Ascending aorta (tissue), 2 donors: ENCODE data around the gene PYY. TPM values are rescaled to one million over a fixed set of nuclear protein-coding genes. Genes with fewer than 3 reads are reported as not detected.
"Not testable (repeated sequence)": the region's sequence is repeated elsewhere in the genome, so short reads cannot be mapped to it uniquely, and the experiment has no call there.

Source experiments
- DNase-seq, 2 donors: peaks; one replicate each; pipeline ENCODE4 v3.0.0-alpha.2; 2019; ENCODE audit warnings: low spot score in 2 of 2
- H3K27ac ChIP-seq, 2 donors: fragments of 200-600 bp; sonication (generic); one replicate each; pipeline ENCODE4 v1.5.1; 2016 to 2017; ENCODE audit warnings: mild to moderate bottlenecking in 1 of 2
- H3K27me3 ChIP-seq: fragments of 200-600 bp; sonication (generic); one replicate; pipeline ENCODE4 v1.5.1; 2017
- H3K36me3 ChIP-seq, 2 donors: fragments of 200-600 bp; sonication (generic); one replicate each; pipeline ENCODE4 v1.5.1; 2016
- H3K4me1 ChIP-seq, 2 donors: fragments of 200-600 bp; sonication (generic); one replicate each; pipeline ENCODE4 v1.5.1; 2016 to 2017; ENCODE audit warnings: mild to moderate bottlenecking in 1 of 2
- H3K4me3 ChIP-seq, 2 donors: fragments of 200-600 bp; sonication (generic); one replicate each; pipeline ENCODE4 v1.5.1; 2016 to 2017; ENCODE audit warnings: mild to moderate bottlenecking in 1 of 2
- H3K9me3 ChIP-seq, 2 donors: fragments of 200-600 bp; sonication (generic); one replicate each; pipeline ENCODE4 v1.5.1; 2016
- CTCF ChIP-seq, 3 experiments: fragments of 200-600 bp in 2 of 3; fragments of 450-650 bp in 1 of 3; sonication (generic) in 2 of 3; IDR thresholded peaks; one replicate each; pipeline ENCODE4 v1.5.1; 2016 to 2019; ENCODE audit warnings: antibody characterized with exemption in 3 of 3, mild to moderate bottlenecking in 1 of 3, moderate library complexity in 1 of 3
- intact Hi-C: fragments of 100-400 bp; cut with DNase I; formaldehyde crosslinking; loops from one replicate; pipeline ENCODE4 v1.15.1; 2023
- total RNA-seq: library from RNA; depleted of rRNA; stranded (reverse); fragments of >200 nt; gene quantifications from one replicate; pipeline ENCODE4 v1.1.0, GENCODE V29; 2016

PYY gene
- total RNA-seq, 1 donor from 2014 or later: not detected

- Histone ChIP-seq H3K4me1 (no peaks in the 10 kb centered on the region), H3K9me3 (no peaks in the 10 kb centered on the region), H3K36me3 (no peaks in the 10 kb centered on the region), H3K4me3 (no peak overlapping the region), H3K27me3 (no peaks in the 10 kb centered on the region), H3K27ac (no peak overlapping the region)
- DNase-seq: no peak
- intact Hi-C loops: no loop called here
- no peak for TF ChIP-seq CTCF (IDR thresholded peaks at IDR 0.05)
These were observed 23.5 kb upstream of the PYY start for GRCh38 chr17:43976963-43977837.

GRCh38 chr17:43975898-43976297, 22.2 kb upstream of the PYY start:
- H3K27ac ChIP-seq: no peak overlapping the region
- H3K27me3 ChIP-seq: no peaks in the 10 kb centered on the region
- DNase-seq: no peak
- H3K4me3 ChIP-seq: no peak overlapping the region
- no peaks in the 10 kb centered on the region for H3K4me1 ChIP-seq
- H3K9me3 ChIP-seq: no peaks in the 10 kb centered on the region
- no peaks in the 10 kb centered on the region for H3K36me3 ChIP-seq
- intact Hi-C loops: no loop called here
- no peak for TF ChIP-seq CTCF (IDR thresholded peaks at IDR 0.05)

GRCh38 chr17:43974382-43975266, 20.9 kb upstream of the PYY start:
- H3K4me3 ChIP-seq: no peak overlapping the region
- H3K36me3 ChIP-seq: no peaks in the 10 kb centered on the region
- H3K27me3 ChIP-seq: no peaks in the 10 kb centered on the region
- no peak for TF ChIP-seq CTCF (IDR thresholded peaks at IDR 0.05)
- intact Hi-C loops: no loop called here
- DNase-seq: no peak
- H3K27ac ChIP-seq: no peak overlapping the region
- no peaks in the 10 kb centered on the region for H3K4me1 ChIP-seq
- H3K9me3 ChIP-seq: no peaks in the 10 kb centered on the region

- H3K27ac ChIP-seq, DNase-seq, intact Hi-C loops, H3K9me3 ChIP-seq, H3K36me3 ChIP-seq, H3K27me3 ChIP-seq, H3K4me3 ChIP-seq, H3K4me1 ChIP-seq: not testable (repeated sequence)
These were observed 18.9 kb upstream of the PYY start for GRCh38 chr17:43972444-43973212.

- H3K27me3 ChIP-seq, DNase-seq, H3K4me1 ChIP-seq, H3K27ac ChIP-seq, intact Hi-C loops, H3K36me3 ChIP-seq, H3K4me3 ChIP-seq, H3K9me3 ChIP-seq: not testable (repeated sequence)
These were observed 17.7 kb upstream of the PYY start for GRCh38 chr17:43971436-43971835.

- Histone ChIP-seq H3K36me3 (no peaks in the 10 kb centered on the region), H3K4me1 (no peaks in the 10 kb centered on the region), H3K4me3 (no peak overlapping the region), H3K9me3 (no peaks in the 10 kb centered on the region), H3K27ac (no peak overlapping the region), H3K27me3 (no peaks in the 10 kb centered on the region)
- intact Hi-C loops: no loop called here
- no peak for TF ChIP-seq CTCF (IDR thresholded peaks at IDR 0.05)
- no peak for DNase-seq
These were observed 16.6 kb upstream of the PYY start for GRCh38 chr17:43970366-43970765.
